Suprapubic skin (tissue), 4 donors: ENCODE measurements around the gene SPACA7. TPM values are rescaled to one million over a fixed set of nuclear protein-coding genes. Genes with fewer than 3 reads are reported as not detected.

ENCODE experiments used
- DNase-seq, 2 donors: peaks; one replicate each; pipeline ENCODE4 v3.0.0-alpha.2; 2019; ENCODE audit warnings: low spot score in 2 of 2
- H3K27ac ChIP-seq: fragments of 200-600 bp; sonication (generic); one replicate; pipeline ENCODE4 v1.5.1; 2019
- H3K27me3 ChIP-seq: fragments of 200-600 bp; sonication (generic); one replicate; pipeline ENCODE4 v1.5.1; 2019
- H3K36me3 ChIP-seq: fragments of 200-600 bp; sonication (generic); one replicate; pipeline ENCODE4 v1.5.1; 2019
- H3K4me1 ChIP-seq: fragments of 200-600 bp; sonication (generic); one replicate; pipeline ENCODE4 v1.5.1; 2019
- H3K4me3 ChIP-seq: fragments of 200-600 bp; sonication (generic); one replicate; pipeline ENCODE4 v1.5.1; 2019; ENCODE audit warnings: mild to moderate bottlenecking
- H3K9me3 ChIP-seq: fragments of 200-600 bp; sonication (generic); one replicate; pipeline ENCODE4 v1.5.1; 2019
- EP300 ChIP-seq: sonication (generic); formaldehyde crosslinking; IDR thresholded peaks from one replicate; pipeline ENCODE4 v1.6.1; 2017; ENCODE audit warnings: antibody characterized with exemption
- POLR2A ChIP-seq, 2 donors: fragments of 450-650 bp; IDR thresholded peaks; one replicate each; pipeline ENCODE4 v1.6.1; 2017; ENCODE audit warnings: antibody characterized with exemption in 2 of 2, mild to moderate bottlenecking in 2 of 2, moderate library complexity in 2 of 2
- POLR2AphosphoS5 ChIP-seq, 3 donors: sonication (generic); formaldehyde crosslinking; IDR thresholded peaks; one replicate each; pipeline ENCODE4 v1.6.1; 2017; ENCODE audit warnings: antibody characterized with exemption in 3 of 3
- WGBS: methylation state at CpG from one replicate; pipeline ENCODE4 v1.1.5; 2018; 5-methylcytosine and 5-hydroxymethylcytosine counted together
- total RNA-seq, 4 donors: library from RNA; depleted of rRNA; stranded (reverse); fragments of >200 nt; gene quantifications; one replicate each; pipeline ENCODE4 v1.1.0, GENCODE V29; 2016
- TF ChIP-seq, protein P1 (sequence below), 2 donors: fragments of 200-600 bp in 1 of 2; fragments of 450-650 bp in 1 of 2; sonication (generic) in 1 of 2; IDR thresholded peaks; one replicate each; pipeline ENCODE4 v1.5.1; 2016 to 2019; ENCODE audit warnings: antibody characterized with exemption in 2 of 2, mild to moderate bottlenecking in 1 of 2, moderate library complexity in 1 of 2

Gene SPACA7
- total RNA-seq, 4 donors from 2014 or later, result not detected

- 78% methylated on average over 25 of the region's 42 CpGs for WGBS
- H3K27me3 ChIP-seq, result peaks cover 61% of the 10 kb centered on the region
- H3K4me1 ChIP-seq, result peaks cover 4% of the 10 kb centered on the region
- TF ChIP-seq POLR2AphosphoS5 (IDR thresholded peaks at IDR 0.05) (no peak), EP300 (no peak), POLR2A (IDR thresholded peaks at IDR 0.05) (no peak)
- TF ChIP-seq, protein P1, sequence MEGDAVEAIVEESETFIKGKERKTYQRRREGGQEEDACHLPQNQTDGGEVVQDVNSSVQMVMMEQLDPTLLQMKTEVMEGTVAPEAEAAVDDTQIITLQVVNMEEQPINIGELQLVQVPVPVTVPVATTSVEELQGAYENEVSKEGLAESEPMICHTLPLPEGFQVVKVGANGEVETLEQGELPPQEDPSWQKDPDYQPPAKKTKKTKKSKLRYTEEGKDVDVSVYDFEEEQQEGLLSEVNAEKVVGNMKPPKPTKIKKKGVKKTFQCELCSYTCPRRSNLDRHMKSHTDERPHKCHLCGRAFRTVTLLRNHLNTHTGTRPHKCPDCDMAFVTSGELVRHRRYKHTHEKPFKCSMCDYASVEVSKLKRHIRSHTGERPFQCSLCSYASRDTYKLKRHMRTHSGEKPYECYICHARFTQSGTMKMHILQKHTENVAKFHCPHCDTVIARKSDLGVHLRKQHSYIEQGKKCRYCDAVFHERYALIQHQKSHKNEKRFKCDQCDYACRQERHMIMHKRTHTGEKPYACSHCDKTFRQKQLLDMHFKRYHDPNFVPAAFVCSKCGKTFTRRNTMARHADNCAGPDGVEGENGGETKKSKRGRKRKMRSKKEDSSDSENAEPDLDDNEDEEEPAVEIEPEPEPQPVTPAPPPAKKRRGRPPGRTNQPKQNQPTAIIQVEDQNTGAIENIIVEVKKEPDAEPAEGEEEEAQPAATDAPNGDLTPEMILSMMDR (IDR thresholded peaks at IDR 0.05), result no peak
- no peak overlapping the region for H3K4me3 ChIP-seq
- H3K36me3 ChIP-seq, result no peaks in the 10 kb centered on the region
- H3K27ac ChIP-seq, result no peak overlapping the region
- DNase-seq, result peak in 1 of 2 donors; percentile 72
- H3K9me3 ChIP-seq, result no peaks in the 10 kb centered on the region
Measured at GRCh38 chr13:112444416-112445399, 68.6 kb downstream of the SPACA7 start.

GRCh38 chr13:112445411-112446271, 69.5 kb downstream of the SPACA7 start:
- Histone ChIP-seq H3K9me3 (no peaks in the 10 kb centered on the region), H3K27me3 (peaks cover 59% of the 10 kb centered on the region), H3K27ac (no peak overlapping the region), H3K36me3 (no peaks in the 10 kb centered on the region), H3K4me1 (peaks cover 4% of the 10 kb centered on the region), H3K4me3 (no peak overlapping the region)
- 64% methylated on average over 31 of the region's 31 CpGs for WGBS
- TF ChIP-seq, protein P1 (IDR thresholded peaks at IDR 0.05), result no peak
- TF ChIP-seq POLR2A (IDR thresholded peaks at IDR 0.05), result no peak
- TF ChIP-seq EP300, result no peak
- TF ChIP-seq POLR2AphosphoS5 (IDR thresholded peaks at IDR 0.05), result no peak
- peak in 1 of 2 donors; percentile 72 for DNase-seq

DNA sequence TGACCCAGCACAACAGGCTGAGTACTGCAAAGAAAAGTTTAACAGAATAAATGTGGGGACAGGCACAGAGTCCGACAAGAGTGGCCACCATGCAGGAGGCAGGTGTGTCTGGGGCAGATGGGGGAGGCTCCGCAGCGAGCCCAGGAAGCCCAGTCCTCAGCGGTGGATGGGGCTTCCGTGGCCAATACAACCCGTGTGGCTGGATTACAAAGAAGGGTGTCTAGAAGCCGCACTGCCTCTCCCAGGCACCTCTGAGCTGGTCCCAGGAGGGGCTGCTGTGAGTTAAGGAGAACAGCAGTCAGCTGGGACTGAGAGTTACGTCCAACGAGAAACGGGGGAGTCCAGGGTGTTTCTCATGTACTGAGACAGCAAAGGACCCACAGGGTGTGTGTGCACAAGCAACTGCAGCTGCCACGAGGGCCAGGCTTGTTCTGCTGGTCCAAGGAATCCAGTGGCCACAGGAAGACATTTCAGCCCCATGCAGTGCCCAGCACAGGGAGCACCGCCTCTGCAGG, 70.2 kb downstream of the SPACA7 start:
- H3K27me3 ChIP-seq, result peaks cover 52% of the 10 kb centered on the region
- H3K4me1 ChIP-seq, result peaks cover 4% of the 10 kb centered on the region
- no peak overlapping the region for H3K27ac ChIP-seq
- no peaks in the 10 kb centered on the region for H3K36me3 ChIP-seq
- no peaks in the 10 kb centered on the region for H3K9me3 ChIP-seq
- no peak overlapping the region for H3K4me3 ChIP-seq
- peak in 1 of 2 donors; percentile 68 for DNase-seq
- TF ChIP-seq EP300 (no peak), POLR2A (IDR thresholded peaks at IDR 0.05) (no peak), POLR2AphosphoS5 (IDR thresholded peaks at IDR 0.05) (no peak)
- TF ChIP-seq, protein P1 (IDR thresholded peaks at IDR 0.05), result no peak
- WGBS, result 61% methylated on average over 12 of the region's 12 CpGs

DNA sequence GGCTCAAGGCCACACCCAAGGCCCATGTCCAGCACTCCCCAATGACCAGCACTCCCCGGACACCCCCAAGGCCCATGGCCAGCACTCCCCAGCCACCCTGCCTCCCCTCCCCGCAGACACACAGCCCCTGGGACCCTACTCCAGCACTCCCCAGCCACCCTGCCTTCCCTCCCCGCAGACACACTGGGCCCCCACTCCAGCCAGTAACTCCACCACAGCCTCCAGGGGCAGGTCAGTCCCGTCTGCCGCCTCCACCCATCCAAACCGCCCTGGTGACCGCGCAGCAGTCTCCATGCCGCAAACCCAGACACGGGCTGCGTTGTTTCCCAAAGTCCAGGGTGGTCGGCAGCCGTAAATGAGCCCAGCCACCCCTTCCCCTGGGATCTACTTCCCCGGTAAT, 70.7 kb downstream of the SPACA7 start:
- peak in 1 of 2 donors; percentile 67 for DNase-seq
- Histone ChIP-seq H3K27ac (no peak overlapping the region), H3K4me1 (peaks cover 4% of the 10 kb centered on the region), H3K4me3 (no peak overlapping the region), H3K36me3 (no peaks in the 10 kb centered on the region), H3K9me3 (no peaks in the 10 kb centered on the region), H3K27me3 (peaks cover 52% of the 10 kb centered on the region)
- WGBS, result 83% methylated on average over 14 of the region's 14 CpGs
- no peak for TF ChIP-seq EP300
- TF ChIP-seq, protein P1 (IDR thresholded peaks at IDR 0.05), result no peak
- no peak for TF ChIP-seq POLR2AphosphoS5 (IDR thresholded peaks at IDR 0.05)
- TF ChIP-seq POLR2A (IDR thresholded peaks at IDR 0.05), result no peak
